Activated CD8-positive, alpha-beta memory T cell treated with anti-CD3 and anti-CD28 coated beads for 4 hours (primary cell): Measurements from ENCODE around the gene PDLIM5.
"Not testable (repeated sequence)": the region's sequence is repeated elsewhere in the genome, so short reads cannot be mapped to it uniquely, and the experiment has no call there.

ENCODE experiments used
- DNase-seq, 2 donors: peaks; one replicate each; pipeline ENCODE4 v3.0.0-alpha.2; 2020; ENCODE audit warnings: low read depth in 2 of 2

PDLIM5 gene

GRCh38 chr4:94528792-94529451, 77.2 kb downstream of the PDLIM5 start:
- no peak for DNase-seq

DNA sequence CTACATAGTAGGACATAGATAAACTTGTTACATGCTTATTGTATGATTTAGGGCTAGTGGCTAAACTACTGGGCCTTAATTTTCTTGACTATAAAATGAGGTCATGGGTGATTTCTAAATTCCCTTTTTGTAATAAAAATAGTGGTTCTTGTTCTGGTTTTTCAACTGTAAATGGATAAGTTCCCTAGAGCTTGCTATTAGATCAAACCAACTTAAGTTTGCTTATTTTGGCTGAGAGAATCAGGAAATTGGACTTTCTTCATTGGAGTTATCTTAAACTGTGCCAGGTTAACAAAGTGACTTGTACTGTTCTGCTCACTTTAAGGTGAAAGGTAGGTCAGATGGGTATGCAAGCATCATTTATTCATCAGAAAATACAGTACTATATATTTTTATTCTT, 78.3 kb downstream of the PDLIM5 start:
- DNase-seq: no peak

GRCh38 chr4:94531991-94532789, 80.4 kb downstream of the PDLIM5 start:
- no peak for DNase-seq

DNA sequence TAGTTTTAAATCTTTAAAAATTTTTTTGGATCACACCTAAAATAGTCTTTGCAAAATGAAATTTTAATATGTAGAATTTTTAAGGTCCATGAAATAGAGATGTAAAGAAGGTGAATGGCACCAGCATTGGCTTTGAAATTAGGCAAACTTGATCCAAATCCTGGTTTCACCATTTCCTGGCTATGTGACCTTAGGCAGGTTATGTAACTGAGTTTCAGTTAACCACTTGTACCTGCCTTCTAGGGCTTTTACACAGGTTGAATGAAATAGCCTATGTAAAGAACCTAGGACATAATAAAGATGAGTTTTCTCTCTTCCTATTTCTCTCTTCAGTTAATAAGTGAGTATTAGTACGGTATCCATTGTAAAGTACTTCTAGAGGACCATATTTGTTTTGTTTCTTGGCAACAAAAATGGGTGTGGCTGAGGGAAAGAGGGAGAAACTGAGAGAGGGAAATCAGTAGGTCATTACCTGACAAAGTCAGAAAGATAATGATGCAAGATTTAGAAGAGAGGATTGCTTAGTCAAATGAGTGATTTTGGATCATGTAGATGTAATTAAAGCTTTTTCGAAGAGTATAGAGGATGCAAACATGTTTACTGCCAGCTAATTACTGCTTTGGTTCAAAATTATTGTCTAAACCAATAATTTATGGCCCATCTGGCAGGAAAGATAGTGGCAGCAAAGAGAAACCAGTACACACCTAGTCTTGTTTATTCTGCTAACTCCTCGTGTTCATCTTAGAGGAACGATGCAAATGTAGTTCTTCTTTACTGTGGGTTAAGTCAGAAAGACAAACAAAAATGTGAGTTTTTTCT, 81.9 kb downstream of the PDLIM5 start:
- no peak for DNase-seq

DNA sequence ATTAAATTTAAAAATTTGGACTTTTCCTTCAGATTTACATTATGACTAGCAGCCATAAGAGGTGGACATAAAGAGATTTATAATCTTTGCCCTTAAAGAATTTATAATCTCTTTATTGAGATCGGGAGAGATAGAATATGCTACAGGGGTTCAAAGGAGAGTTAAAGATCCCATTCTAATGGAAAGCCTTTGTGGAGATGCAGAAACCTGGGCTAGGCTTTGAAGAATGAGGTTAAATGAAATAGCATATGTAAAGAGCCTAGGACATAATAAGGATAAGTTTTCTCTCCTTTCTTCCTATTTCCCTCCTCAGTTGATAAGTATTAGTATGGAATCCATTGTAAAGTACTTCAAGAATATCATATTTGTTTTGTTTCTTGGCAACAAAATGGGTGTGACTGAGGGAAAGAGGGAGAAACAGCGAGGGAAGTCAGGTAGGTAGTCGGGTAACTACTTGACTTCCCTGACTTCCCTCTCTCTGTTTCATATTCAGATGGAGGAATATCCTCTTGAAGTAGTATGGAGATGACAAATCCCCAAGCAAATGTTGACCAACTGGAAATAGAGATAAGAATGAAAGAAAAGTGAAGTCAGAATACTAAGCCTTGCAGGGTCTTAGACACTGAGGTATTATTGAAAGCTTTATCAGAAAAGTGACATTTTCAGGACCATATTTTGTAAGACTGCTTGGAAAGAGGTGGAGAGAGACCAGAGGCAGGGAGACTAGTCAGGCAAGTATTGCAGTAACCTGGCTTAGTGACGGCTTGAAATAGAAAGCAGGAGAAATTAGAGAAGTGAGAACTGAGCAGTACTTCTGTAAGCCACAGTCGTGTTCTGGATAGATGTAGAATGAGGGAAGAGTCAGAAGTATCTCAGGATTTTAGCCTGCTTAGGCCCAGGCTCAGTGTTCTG, 82.9 kb downstream of the PDLIM5 start:
- DNase-seq: no peak

GRCh38 chr4:94536049-94536448, 84.3 kb downstream of the PDLIM5 start:
- DNase-seq: no peak

DNA sequence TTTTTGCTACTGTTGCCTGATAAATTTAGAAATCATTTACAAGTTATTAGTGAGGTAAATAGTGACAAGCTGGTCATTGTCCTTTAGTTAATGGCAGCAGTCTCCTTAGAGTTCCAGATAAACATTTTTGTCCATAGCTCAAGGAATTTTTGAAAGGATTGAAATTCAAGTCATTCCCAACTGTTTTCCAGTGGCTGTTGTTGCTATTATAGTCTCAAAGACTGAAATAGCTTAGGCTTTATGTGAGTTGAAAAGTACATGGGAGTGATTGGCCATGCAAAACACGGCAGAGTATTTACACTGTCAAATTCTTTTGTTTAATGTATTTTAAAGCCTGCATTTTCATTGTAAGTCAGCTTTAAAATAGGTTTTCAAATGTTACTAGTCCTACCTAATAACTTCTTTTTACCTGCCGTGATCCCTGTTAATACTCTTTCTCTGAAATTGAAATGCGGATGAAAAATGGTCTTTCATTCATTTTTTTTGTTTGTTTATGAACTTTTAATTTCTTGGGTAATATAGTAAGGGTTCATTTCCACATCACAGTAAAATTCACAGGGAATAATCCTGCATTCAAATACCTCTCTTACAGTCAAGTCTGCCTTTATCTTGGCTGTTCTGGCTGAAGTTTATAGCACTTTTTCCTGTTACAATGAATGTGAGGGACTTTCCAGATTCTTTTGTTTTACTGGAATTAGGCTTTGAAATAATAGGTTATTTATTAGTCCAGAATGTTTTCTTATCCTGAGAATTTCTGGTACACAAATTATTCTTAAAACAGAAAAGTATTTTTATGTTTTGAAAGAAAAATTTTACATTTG, 85.1 kb downstream of the PDLIM5 start:
- no peak for DNase-seq

DNA sequence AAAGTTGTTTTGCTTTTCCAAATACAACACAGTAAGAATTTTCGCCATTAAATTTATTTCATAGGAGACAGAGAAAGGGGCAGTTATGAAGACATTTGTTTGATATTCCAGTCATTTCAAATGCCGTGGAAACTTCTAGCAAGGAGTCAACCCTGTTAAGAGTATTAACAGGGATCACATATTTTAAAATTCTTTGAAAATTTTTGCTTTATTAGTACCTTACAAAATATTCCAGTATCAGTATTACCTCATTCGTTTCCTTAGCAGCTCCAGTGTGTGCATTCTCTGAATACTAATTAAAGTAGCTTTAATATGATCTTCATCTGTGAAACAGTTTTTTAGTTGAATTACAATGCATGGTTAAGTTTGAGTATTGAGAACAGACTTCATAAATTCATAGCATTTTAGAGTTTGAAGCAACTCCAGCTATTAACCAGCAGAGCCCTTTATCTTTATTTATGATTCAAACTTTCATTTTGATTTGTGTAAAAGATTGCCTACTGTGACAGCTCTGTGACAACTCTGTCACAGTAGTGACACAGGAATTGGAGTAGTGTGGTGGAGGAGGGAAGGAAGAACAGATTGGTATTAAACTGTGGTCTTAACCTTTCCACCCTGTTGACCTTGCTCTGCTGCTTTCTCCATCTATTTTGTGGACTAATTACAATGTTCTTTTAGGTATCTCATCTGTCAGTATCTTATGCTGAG, 86.3 kb downstream of the PDLIM5 start:
- DNase-seq: no peak

GRCh38 chr4:94540476-94540875, 88.7 kb downstream of the PDLIM5 start:
- DNase-seq: no peak

- DNase-seq: no peak
These were observed 93.1 kb downstream of the PDLIM5 start for GRCh38 chr4:94544811-94545210.

GRCh38 chr4:94545296-94545695, 93.6 kb downstream of the PDLIM5 start:
- DNase-seq: no peak

GRCh38 chr4:94546949-94547348, 95.2 kb downstream of the PDLIM5 start:
- no peak for DNase-seq

GRCh38 chr4:94548571-94548970, 96.8 kb downstream of the PDLIM5 start:
- no peak for DNase-seq

DNA sequence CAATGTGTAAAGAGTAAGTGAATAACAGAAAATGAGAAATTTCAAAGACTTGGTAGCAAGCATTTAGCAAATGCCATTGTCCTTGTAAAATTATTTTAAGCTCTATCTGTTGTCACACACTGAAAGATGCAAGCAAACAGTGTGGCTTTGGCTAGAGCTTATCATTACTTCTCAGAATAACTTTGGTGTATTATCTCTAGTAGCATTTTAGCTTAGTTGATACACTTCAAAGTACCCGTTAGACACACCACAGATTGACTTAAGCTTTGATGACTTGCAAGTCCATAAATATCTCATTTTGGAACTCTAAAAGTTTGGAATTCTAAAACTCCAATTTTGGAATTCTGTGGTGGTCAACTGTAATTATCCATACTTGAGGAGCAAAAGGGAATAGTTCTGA, 98.6 kb downstream of the PDLIM5 start:
- DNase-seq: no peak

DNA sequence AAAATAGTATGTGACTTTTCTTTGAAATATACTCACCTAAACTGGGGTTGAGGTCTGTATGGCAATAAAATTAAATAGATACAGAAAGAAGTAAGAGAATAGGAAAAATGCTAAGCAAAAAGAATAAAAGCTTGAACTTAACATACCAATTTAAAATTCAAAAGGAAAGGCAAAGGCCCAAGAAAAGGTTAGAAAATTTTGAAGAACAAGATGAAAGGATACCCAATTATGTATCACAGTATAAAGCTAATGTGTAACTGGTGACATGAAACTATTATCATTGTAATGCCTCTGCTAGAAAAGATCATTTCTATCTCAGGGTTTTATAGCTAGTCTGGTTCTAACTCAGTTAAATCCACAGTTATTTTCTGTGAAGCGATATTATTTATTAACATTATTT, 99.1 kb downstream of the PDLIM5 start:
- no peak for DNase-seq

GRCh38 chr4:94551643-94552564, 100.2 kb downstream of the PDLIM5 start:
- DNase-seq: no peak

DNA sequence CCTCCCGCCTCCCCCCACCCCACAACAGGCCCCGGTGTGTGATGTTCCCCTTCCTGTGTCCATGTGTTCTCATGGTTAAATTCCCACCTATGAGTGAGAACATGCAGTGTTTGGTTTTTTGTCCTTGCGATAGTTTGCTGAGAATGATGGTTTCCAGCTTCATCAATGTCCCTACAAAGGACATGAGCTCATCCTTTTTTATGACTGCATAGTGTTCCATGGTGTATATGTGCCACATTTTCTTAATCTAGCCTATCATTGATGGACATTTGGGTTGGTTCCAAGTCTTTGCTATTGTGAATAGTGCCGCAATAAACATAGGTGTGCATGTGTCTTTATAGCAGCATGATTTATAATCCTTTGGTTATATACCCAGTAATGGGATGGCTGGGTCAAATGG, 104.3 kb downstream of the PDLIM5 start:
- DNase-seq: not testable (repeated sequence)

GRCh38 chr4:94557632-94558031, 105.9 kb downstream of the PDLIM5 start:
- DNase-seq: not testable (repeated sequence)

- DNase-seq: no peak
These were observed 106.7 kb downstream of the PDLIM5 start for GRCh38 chr4:94558392-94558904.
